ENCODE results near the gene XYLT1.

XYLT1 gene

DNA sequence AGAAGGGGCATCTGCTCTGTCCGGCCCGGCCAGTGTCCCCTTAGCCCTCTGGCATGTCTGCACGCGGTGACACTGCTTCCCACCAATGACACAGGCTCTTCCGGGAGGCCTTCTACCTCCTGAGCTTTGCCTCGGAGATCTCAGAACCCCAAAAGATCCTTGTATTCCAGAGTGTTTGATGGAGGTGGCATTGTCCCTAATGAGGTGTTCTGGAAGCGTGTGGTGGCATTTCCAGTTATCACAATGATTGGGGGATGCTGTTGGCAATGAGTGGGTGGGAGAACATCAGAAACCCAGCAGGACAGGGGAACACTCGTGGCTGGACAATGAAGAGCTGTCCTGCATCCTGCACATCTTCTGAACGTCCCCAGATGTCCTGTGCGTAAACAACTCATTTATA lies 198.0 kb downstream of the XYLT1 start:
- Histone ChIP-seq H3K36me3 (ENCODE audit: control insufficient read depth, low read length) (no peaks in the 10 kb centered on the region), H3K4me3 (ENCODE audit: low read length) (no peak overlapping the region), H3K79me2 (ENCODE audit: control insufficient read depth, low read length) (no peaks in the 10 kb centered on the region), H3K27ac (ENCODE audit: low read depth, low read length) (no peak overlapping the region), H3K27me3 (ENCODE audit: control insufficient read depth, low read length) (no peaks in the 10 kb centered on the region), H3K9me3 (ENCODE audit: control insufficient read depth, insufficient read depth, low read length) (no peaks in the 10 kb centered on the region), H4K20me1 (ENCODE audit: control insufficient read depth, insufficient read depth, low read depth, low read length) (no peaks in the 10 kb centered on the region), H3K9me2 (replicated peaks; ENCODE audit: control insufficient read depth, low read length) (no peaks in the 10 kb centered on the region), H3K4me1 (ENCODE audit: control insufficient read depth, low read length) (peaks cover 8% of the 10 kb centered on the region), H3K4me2 (ENCODE audit: low read length) (no peak overlapping the region), H3F3A (ENCODE audit: control insufficient read depth, insufficient read depth) (no peaks in the 10 kb centered on the region)
- TF ChIP-seq, protein P1, sequence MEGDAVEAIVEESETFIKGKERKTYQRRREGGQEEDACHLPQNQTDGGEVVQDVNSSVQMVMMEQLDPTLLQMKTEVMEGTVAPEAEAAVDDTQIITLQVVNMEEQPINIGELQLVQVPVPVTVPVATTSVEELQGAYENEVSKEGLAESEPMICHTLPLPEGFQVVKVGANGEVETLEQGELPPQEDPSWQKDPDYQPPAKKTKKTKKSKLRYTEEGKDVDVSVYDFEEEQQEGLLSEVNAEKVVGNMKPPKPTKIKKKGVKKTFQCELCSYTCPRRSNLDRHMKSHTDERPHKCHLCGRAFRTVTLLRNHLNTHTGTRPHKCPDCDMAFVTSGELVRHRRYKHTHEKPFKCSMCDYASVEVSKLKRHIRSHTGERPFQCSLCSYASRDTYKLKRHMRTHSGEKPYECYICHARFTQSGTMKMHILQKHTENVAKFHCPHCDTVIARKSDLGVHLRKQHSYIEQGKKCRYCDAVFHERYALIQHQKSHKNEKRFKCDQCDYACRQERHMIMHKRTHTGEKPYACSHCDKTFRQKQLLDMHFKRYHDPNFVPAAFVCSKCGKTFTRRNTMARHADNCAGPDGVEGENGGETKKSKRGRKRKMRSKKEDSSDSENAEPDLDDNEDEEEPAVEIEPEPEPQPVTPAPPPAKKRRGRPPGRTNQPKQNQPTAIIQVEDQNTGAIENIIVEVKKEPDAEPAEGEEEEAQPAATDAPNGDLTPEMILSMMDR (IDR thresholded peaks at IDR 0.05; ENCODE audit: low read depth, low read length, poor library complexity, severe bottlenecking) = no peak
- no peak for TF ChIP-seq EZH2phosphoT487 (IDR thresholded peaks at IDR 0.05; ENCODE audit: borderline replicate concordance, low read length)

DNA sequence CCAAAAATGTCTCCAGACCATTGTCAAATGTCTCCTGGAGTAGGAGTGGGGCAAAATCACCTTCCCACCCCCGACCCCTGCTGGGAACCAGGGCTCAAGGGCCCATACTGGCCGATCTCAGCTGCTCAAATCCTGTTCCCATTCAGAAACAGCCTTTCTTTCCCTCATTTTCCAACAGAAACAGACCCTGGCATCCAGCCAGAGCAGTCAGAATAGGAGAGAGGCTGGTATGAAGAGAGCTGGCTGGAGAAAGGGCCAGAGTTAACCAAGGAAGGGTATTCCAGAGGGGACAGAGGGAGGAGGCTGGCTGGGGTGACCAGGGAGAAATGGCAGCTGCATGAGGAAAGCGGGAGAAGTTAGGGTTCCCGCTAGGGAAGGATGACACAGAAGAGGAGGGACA lies 199.1 kb downstream of the XYLT1 start:
- peaks cover 17% of the 10 kb centered on the region for H3K4me1 ChIP-seq (ENCODE audit: control insufficient read depth, low read length)
- H3K4me2 ChIP-seq (ENCODE audit: low read length) = no peak overlapping the region
- no peaks in the 10 kb centered on the region for H3K27me3 ChIP-seq (ENCODE audit: control insufficient read depth, low read length)
- H4K20me1 ChIP-seq (ENCODE audit: control insufficient read depth, insufficient read depth, low read depth, low read length) = peaks cover under 1% of the 10 kb centered on the region; the same call in 1 of the 2 replicates
- H3F3A ChIP-seq (ENCODE audit: control insufficient read depth, insufficient read depth) = no peaks in the 10 kb centered on the region
- H3K27ac ChIP-seq (ENCODE audit: low read depth, low read length) = no peak overlapping the region
- H3K9me2 ChIP-seq (replicated peaks; ENCODE audit: control insufficient read depth, low read length) = no peaks in the 10 kb centered on the region
- H3K9me3 ChIP-seq (ENCODE audit: control insufficient read depth, insufficient read depth, low read length) = no peaks in the 10 kb centered on the region
- no peaks in the 10 kb centered on the region for H3K79me2 ChIP-seq (ENCODE audit: control insufficient read depth, low read length)
- TF ChIP-seq, protein P1 (IDR thresholded peaks at IDR 0.05; ENCODE audit: low read depth, low read length, poor library complexity, severe bottlenecking) = no peak
- TF ChIP-seq EZH2phosphoT487 (IDR thresholded peaks at IDR 0.05; ENCODE audit: borderline replicate concordance, low read length) = no peak
- H3K4me3 ChIP-seq (ENCODE audit: low read length) = no peak overlapping the region
- no peaks in the 10 kb centered on the region for H3K36me3 ChIP-seq (ENCODE audit: control insufficient read depth, low read length)

DNA sequence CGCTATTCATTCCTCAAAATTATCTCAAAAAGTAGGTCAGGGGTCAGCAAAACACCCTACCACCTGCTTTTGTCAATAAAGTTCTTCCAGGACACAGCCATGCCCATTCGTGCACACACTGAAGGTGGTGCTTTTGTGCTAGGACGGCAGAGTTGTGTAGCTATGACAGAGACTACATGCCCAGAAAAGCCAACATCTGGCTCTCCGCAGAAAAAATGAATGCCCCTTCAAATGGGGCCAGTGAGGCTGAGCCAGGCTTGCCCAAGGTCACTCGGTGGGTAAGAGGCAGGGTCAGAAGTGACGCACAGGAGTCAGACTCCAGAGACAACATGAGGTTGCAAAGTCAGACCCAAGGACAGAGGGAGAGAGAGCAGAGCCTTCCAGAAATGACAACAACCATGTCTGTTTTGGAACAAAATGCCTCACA lies 200.1 kb downstream of the XYLT1 start:
- Histone ChIP-seq H3K79me2 (ENCODE audit: control insufficient read depth, low read length) (no peaks in the 10 kb centered on the region), H4K20me1 (ENCODE audit: control insufficient read depth, insufficient read depth, low read depth, low read length) (peaks cover 6% of the 10 kb centered on the region; the same call in 1 of the 2 replicates), H3K4me1 (ENCODE audit: control insufficient read depth, low read length) (peaks cover 17% of the 10 kb centered on the region), H3K9me2 (replicated peaks; ENCODE audit: control insufficient read depth, low read length) (no peaks in the 10 kb centered on the region), H3K4me3 (ENCODE audit: low read length) (no peak overlapping the region), H3K27me3 (ENCODE audit: control insufficient read depth, low read length) (no peaks in the 10 kb centered on the region), H3K4me2 (ENCODE audit: low read length) (no peak overlapping the region), H3K27ac (ENCODE audit: low read depth, low read length) (no peak overlapping the region), H3K9me3 (ENCODE audit: control insufficient read depth, insufficient read depth, low read length) (no peaks in the 10 kb centered on the region), H3F3A (ENCODE audit: control insufficient read depth, insufficient read depth) (no peaks in the 10 kb centered on the region), H3K36me3 (ENCODE audit: control insufficient read depth, low read length) (no peaks in the 10 kb centered on the region)
- TF ChIP-seq, protein P1 (IDR thresholded peaks at IDR 0.05; ENCODE audit: low read depth, low read length, poor library complexity, severe bottlenecking) = no peak
- TF ChIP-seq EZH2phosphoT487 (IDR thresholded peaks at IDR 0.05; ENCODE audit: borderline replicate concordance, low read length) = no peak

All from DOHH2 (cell line).